Upper lobe of left lung (tissue), 4 donors: ENCODE data around the gene PLCD4.

Experiments used
- CTCF ChIP-seq, 6 experiments: fragments of 450-650 bp in 4 of 6; fragments of 200-600 bp in 2 of 6; sonication (generic) in 2 of 6; IDR thresholded peaks; one replicate each; pipeline ENCODE4 v1.5.1; 2016 to 2019; ENCODE audit warnings: antibody characterized with exemption in 6 of 6
- EP300 ChIP-seq, 4 donors: sonication (generic); formaldehyde crosslinking; IDR thresholded peaks; one replicate each; pipeline ENCODE4 v1.5.1; 2017; ENCODE audit warnings: antibody characterized with exemption in 4 of 4, control low read depth in 2 of 4
- POLR2A ChIP-seq, 4 donors: fragments of 450-650 bp; IDR thresholded peaks; one replicate each; pipeline ENCODE4 v1.5.1; 2016 to 2017; ENCODE audit warnings: antibody characterized with exemption in 4 of 4, mild to moderate bottlenecking in 2 of 4
- POLR2AphosphoS5 ChIP-seq, 2 donors: sonication (generic); formaldehyde crosslinking; IDR thresholded peaks; one replicate each; pipeline ENCODE4 v1.5.1; 2017; ENCODE audit warnings: antibody characterized with exemption in 2 of 2

GRCh38 chr2:218577482-218578220, 30.0 kb upstream of the PLCD4 start:
- TF ChIP-seq CTCF (IDR thresholded peaks at IDR 0.05) (no peak), POLR2A (IDR thresholded peaks at IDR 0.05) (no peak), POLR2AphosphoS5 (IDR thresholded peaks at IDR 0.05) (no peak), EP300 (IDR thresholded peaks at IDR 0.05) (no peak)
